SU-DHL-6 (cell line): Measurements from ENCODE around the gene HIPK2.

Experiments used
- H2AFZ ChIP-seq: fragments of 200-600 bp; sonication (generic); 2 replicates; pipeline ENCODE4 v1.6.1; 2014; ENCODE audit warnings: low read depth, mild to moderate bottlenecking, moderate library complexity, mixed read lengths, antibody characterized with exemption, low read length; ENCODE audit not compliant: severe bottlenecking
- H3F3A ChIP-seq: fragments of 200-600 bp; shearing (Covaris generic); 2 replicates; pipeline ENCODE4 v1.6.0; 2016; ENCODE audit warnings: antibody characterized with exemption, mild to moderate bottlenecking; ENCODE audit not compliant: insufficient read depth
- H3K27ac ChIP-seq: fragments of 200-600 bp; sonication (generic); 2 replicates; pipeline ENCODE4 v1.5.1; 2016; ENCODE audit warnings: low read depth, mild to moderate bottlenecking, low read length, moderate library complexity, mixed read lengths
- H3K27me3 ChIP-seq: fragments of 200-600 bp; sonication (generic), shearing (Covaris generic); 2 replicates; pipeline ENCODE4 v1.6.0; 2014; ENCODE audit warnings: mild to moderate bottlenecking, low read length
- H3K36me3 ChIP-seq: fragments of 200-600 bp; sonication (generic); 2 replicates; pipeline ENCODE4 v1.6.1; 2014; ENCODE audit warnings: mild to moderate bottlenecking, low read length, mixed read lengths
- H3K4me2 ChIP-seq: fragments of 300-600, 200-600 bp; shearing (Covaris generic), sonication (generic); 2 replicates; pipeline ENCODE4 v1.6.0; 2014; ENCODE audit warnings: low read length, low read depth, mild to moderate bottlenecking; ENCODE audit not compliant: poor library complexity, severe bottlenecking
- H3K4me3 ChIP-seq: fragments of 200-600 bp; sonication (generic); 2 replicates; pipeline ENCODE4 v1.5.1; 2014; ENCODE audit warnings: antibody characterized with exemption, low read length, mild to moderate bottlenecking, mixed read lengths; ENCODE audit not compliant: insufficient read depth, poor library complexity, severe bottlenecking
- H3K79me2 ChIP-seq: fragments of 200-600 bp; sonication (generic); 2 replicates; pipeline ENCODE4 v1.6.1; 2014; ENCODE audit warnings: mild to moderate bottlenecking, low read length, moderate library complexity; ENCODE audit not compliant: insufficient read depth
- H3K9ac ChIP-seq: fragments of 200-600 bp; sonication (generic); 2 replicates; pipeline ENCODE4 v1.7.0; 2014; ENCODE audit warnings: mild to moderate bottlenecking, low read length
- H3K9me2 ChIP-seq: fragments of 200-600 bp; sonication (generic); replicated peaks from 2 replicates; pipeline ENCODE4 v1.6.1; 2014; ENCODE audit warnings: low read length; ENCODE audit not compliant: insufficient read depth
- H3K9me3 ChIP-seq: fragments of 200-600 bp; sonication (generic); 2 replicates; pipeline ENCODE4 v1.6.1; 2014; ENCODE audit warnings: low read length, mixed read lengths; ENCODE audit not compliant: insufficient read depth
- H4K20me1 ChIP-seq: fragments of 200-600 bp; sonication (generic); 2 replicates; pipeline ENCODE4 v1.6.1; 2014; ENCODE audit warnings: low read depth, mild to moderate bottlenecking, antibody characterized with exemption, low read length, moderate library complexity, mixed read lengths
- EZH2phosphoT487 ChIP-seq: fragments of 200-600 bp; sonication (generic), shearing (Covaris generic); conservative IDR thresholded peaks from 2 replicates; pipeline ENCODE4 v1.6.1; 2018; ENCODE audit warnings: mild to moderate bottlenecking, antibody characterized with exemption, low read length, moderate library complexity, mixed read lengths
- TF ChIP-seq, protein P1 (sequence below): fragments of 200-600 bp; sonication (generic); IDR thresholded peaks from one replicate; pipeline ENCODE4 v1.5.1; 2017; ENCODE audit warnings: antibody characterized with exemption, mild to moderate bottlenecking, low read length, moderate library complexity; ENCODE audit not compliant: insufficient read depth, poor library complexity, severe bottlenecking

The HIPK2 gene

DNA sequence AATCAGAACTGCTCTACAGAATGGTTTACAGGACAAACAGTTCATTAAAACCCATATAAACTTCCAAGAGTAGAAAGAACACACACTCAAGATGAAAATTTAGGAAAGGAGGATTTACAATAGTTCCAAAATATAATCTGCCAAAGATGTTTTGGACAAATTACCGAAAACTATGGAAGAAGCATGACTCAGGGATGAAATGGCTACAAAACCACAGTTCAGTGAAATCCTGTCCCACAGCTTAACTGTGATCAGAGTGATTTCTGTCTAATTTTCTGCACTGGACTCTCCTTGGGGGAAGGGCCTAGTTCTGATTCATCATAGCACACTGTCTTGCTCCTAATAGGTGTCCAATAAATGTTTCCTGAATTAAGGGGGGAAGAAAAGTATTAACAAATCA is 82.2 kb downstream of the HIPK2 start:
- Histone ChIP-seq H3F3A (no peaks in the 10 kb centered on the region), H3K9me2 (no peaks in the 10 kb centered on the region), H3K79me2 (no peaks in the 10 kb centered on the region), H3K27me3 (no peaks in the 10 kb centered on the region), H3K27ac (no peak overlapping the region), H3K4me2 (no peak overlapping the region), H3K4me3 (no peak overlapping the region), H2AFZ (no peak overlapping the region), H4K20me1 (no peaks in the 10 kb centered on the region), H3K9me3 (no peaks in the 10 kb centered on the region), H3K36me3 (no peaks in the 10 kb centered on the region), H3K9ac (no peak overlapping the region)
- no peak for TF ChIP-seq EZH2phosphoT487
- TF ChIP-seq, protein P1, sequence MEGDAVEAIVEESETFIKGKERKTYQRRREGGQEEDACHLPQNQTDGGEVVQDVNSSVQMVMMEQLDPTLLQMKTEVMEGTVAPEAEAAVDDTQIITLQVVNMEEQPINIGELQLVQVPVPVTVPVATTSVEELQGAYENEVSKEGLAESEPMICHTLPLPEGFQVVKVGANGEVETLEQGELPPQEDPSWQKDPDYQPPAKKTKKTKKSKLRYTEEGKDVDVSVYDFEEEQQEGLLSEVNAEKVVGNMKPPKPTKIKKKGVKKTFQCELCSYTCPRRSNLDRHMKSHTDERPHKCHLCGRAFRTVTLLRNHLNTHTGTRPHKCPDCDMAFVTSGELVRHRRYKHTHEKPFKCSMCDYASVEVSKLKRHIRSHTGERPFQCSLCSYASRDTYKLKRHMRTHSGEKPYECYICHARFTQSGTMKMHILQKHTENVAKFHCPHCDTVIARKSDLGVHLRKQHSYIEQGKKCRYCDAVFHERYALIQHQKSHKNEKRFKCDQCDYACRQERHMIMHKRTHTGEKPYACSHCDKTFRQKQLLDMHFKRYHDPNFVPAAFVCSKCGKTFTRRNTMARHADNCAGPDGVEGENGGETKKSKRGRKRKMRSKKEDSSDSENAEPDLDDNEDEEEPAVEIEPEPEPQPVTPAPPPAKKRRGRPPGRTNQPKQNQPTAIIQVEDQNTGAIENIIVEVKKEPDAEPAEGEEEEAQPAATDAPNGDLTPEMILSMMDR: no peak

GRCh38 chr7:139695051-139695450 is 82.7 kb downstream of the HIPK2 start:
- H3K27me3 ChIP-seq: no peaks in the 10 kb centered on the region
- no peaks in the 10 kb centered on the region for H3F3A ChIP-seq
- no peaks in the 10 kb centered on the region for H4K20me1 ChIP-seq
- H3K36me3 ChIP-seq: no peaks in the 10 kb centered on the region
- no peaks in the 10 kb centered on the region for H3K9me2 ChIP-seq
- no peak overlapping the region for H3K4me2 ChIP-seq
- H3K9ac ChIP-seq: no peak overlapping the region
- no peaks in the 10 kb centered on the region for H3K79me2 ChIP-seq
- H2AFZ ChIP-seq: no peak overlapping the region
- TF ChIP-seq, protein P1: no peak
- no peak for TF ChIP-seq EZH2phosphoT487
- no peak overlapping the region for H3K4me3 ChIP-seq
- H3K27ac ChIP-seq: no peak overlapping the region
- H3K9me3 ChIP-seq: no peaks in the 10 kb centered on the region

- no peak overlapping the region for H3K4me3 ChIP-seq
- H3K9me3 ChIP-seq: no peaks in the 10 kb centered on the region
- no peaks in the 10 kb centered on the region for H3K79me2 ChIP-seq
- no peaks in the 10 kb centered on the region for H3K36me3 ChIP-seq
- H2AFZ ChIP-seq: no peak overlapping the region
- TF ChIP-seq, protein P1: no peak
- H3K4me2 ChIP-seq: no peak overlapping the region
- H3K9me2 ChIP-seq: no peaks in the 10 kb centered on the region
- no peak overlapping the region for H3K9ac ChIP-seq
- no peaks in the 10 kb centered on the region for H4K20me1 ChIP-seq
- no peaks in the 10 kb centered on the region for H3K27me3 ChIP-seq
- no peak overlapping the region for H3K27ac ChIP-seq
- H3F3A ChIP-seq: no peaks in the 10 kb centered on the region
Measured at GRCh38 chr7:139694389-139694676, 83.5 kb downstream of the HIPK2 start.
